NB4 (cell line): Measurements from ENCODE around the gene TTLL6.

Experiments used
- CTCF ChIP-seq: IDR thresholded peaks from one replicate; pipeline ENCODE4 v1.5.1; 2012; ENCODE audit warnings: low read depth, low read length
- MAX ChIP-seq: IDR thresholded peaks from 2 replicates; pipeline ENCODE4 v1.6.1; 2011; ENCODE audit warnings: low read depth, low read length

GRCh38 chr17:48804936-48805411 lies 12.1 kb downstream of the TTLL6 start:
- TF ChIP-seq CTCF (peak; percentile 89), MAX (no peak)
